ENCODE data around the gene TICAM2. TPM values are rescaled to one million over a fixed set of nuclear protein-coding genes. Genes with fewer than 3 reads are reported as not detected.

TICAM2 gene
- polyA plus RNA-seq, 1 experiment: 1.2 TPM

DNA sequence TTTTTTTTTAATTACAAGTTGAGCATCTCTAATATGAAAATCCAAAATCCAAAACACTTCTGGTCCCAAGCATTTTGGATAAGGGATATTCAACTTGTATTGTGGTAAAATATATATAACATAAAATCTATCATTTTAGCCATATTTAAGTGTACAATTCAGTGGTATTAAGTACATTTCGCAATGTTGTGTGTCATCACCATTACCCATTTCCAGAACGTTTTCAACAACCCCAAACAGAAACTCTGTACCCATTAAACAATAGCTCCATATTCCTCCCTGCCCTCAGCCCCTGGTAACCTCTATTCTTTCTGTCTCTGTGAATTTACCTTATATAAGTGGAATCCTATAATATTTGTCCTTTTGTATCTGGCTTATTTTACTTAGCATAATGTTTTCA, 24.9 kb downstream of the TICAM2 start:
- no peak for TF ChIP-seq CTCF (IDR thresholded peaks at IDR 0.05; ENCODE audit: insufficient read depth, low read depth, low read length)
- ChIA-PET POLR2A (no interaction called here), CTCF (interaction anchor here (0.6 kb wide), 1 partner anchor 25 kb away, joined by 3 read pairs; the partner anchor contains the start of gene TICAM2)
- Histone ChIP-seq H3K4me3 (ENCODE audit: low read depth, low read length) (no peak overlapping the region), H3K36me3 (ENCODE audit: control insufficient read depth, insufficient read depth, low read length) (no peaks in the 10 kb centered on the region), H3K27me3 (ENCODE audit: control insufficient read depth, insufficient read depth, low read length) (no peaks in the 10 kb centered on the region)
- no peak for DNase-seq (ENCODE audit: low read depth)

- ChIA-PET CTCF (interaction anchor here (0.7 to 2.3 kb wide), 12 partner anchors 9 to 270 kb away, joined by 3 to 9 read pairs (median 3); no protein-coding TSS in a partner anchor), POLR2A (no interaction called here)
- DNase-seq (ENCODE audit: low read depth): no peak
- no peak for TF ChIP-seq CTCF (IDR thresholded peaks at IDR 0.05; ENCODE audit: insufficient read depth, low read depth, low read length)
- H3K36me3 ChIP-seq (ENCODE audit: control insufficient read depth, insufficient read depth, low read length): no peaks in the 10 kb centered on the region
- H3K27me3 ChIP-seq (ENCODE audit: control insufficient read depth, insufficient read depth, low read length): no peaks in the 10 kb centered on the region
- no peak overlapping the region for H3K4me3 ChIP-seq (ENCODE audit: low read depth, low read length)
Observed at GRCh38 chr5:115575167-115576070, 26.9 kb downstream of the TICAM2 start.

DNA sequence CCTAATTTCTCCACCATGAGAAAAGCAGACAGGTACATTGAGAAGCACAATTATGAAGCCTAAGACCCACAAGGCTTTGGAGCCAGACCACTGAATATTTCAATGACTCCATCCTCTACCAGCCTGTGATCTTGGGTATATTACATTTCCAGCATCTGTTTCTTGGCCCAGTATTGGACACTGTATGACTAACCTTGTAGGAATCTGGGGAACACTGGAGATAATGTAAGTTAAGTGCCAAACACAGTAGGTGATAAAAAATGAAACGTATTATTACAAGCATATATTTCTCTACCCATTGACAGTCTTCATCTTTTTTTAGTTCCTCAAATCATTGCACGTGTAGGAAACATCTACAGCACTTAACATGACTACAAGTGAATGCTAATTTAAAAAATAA, 29.1 kb downstream of the TICAM2 start:
- no peaks in the 10 kb centered on the region for H3K36me3 ChIP-seq (ENCODE audit: control insufficient read depth, insufficient read depth, low read length)
- no peak for DNase-seq (ENCODE audit: low read depth)
- CTCF ChIA-PET: interaction anchor here (0.9 kb wide), 1 partner anchor 223 kb away, joined by 3 read pairs; no protein-coding TSS in a partner anchor
- POLR2A ChIA-PET: no interaction called here
- TF ChIP-seq CTCF (IDR thresholded peaks at IDR 0.05; ENCODE audit: insufficient read depth, low read depth, low read length): no peak
- no peaks in the 10 kb centered on the region for H3K27me3 ChIP-seq (ENCODE audit: control insufficient read depth, insufficient read depth, low read length)
- H3K4me3 ChIP-seq (ENCODE audit: low read depth, low read length): no peak overlapping the region

GRCh38 chr5:115571441-115571878, 30.8 kb downstream of the TICAM2 start:
- ChIA-PET POLR2A (no interaction called here), CTCF (no interaction called here)
- Histone ChIP-seq H3K36me3 (ENCODE audit: control insufficient read depth, insufficient read depth, low read length) (no peaks in the 10 kb centered on the region), H3K27me3 (ENCODE audit: control insufficient read depth, insufficient read depth, low read length) (no peaks in the 10 kb centered on the region), H3K4me3 (ENCODE audit: low read depth, low read length) (no peak overlapping the region)
- TF ChIP-seq CTCF (IDR thresholded peaks at IDR 0.05; ENCODE audit: insufficient read depth, low read depth, low read length): no peak
- no peak for DNase-seq (ENCODE audit: low read depth)

DNA sequence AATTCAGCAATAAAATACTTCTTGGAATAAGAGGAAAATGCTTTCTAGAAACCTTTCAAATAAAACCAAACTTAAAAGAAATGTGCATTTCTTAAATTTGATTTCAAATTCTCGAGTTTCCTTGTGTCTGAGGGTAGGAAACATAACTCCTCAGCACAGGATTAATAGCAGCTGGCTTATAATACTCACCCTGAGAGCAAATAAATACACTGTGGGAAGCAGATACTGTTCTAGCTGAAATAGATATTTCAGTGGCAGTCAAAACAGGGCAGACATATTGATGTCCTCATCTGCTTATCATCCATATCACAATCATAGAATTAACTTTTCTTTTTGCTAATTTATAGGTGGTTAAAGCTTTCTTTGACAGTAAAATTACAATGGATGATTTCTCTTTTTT, 33.6 kb downstream of the TICAM2 start:
- Histone ChIP-seq H3K36me3 (ENCODE audit: control insufficient read depth, insufficient read depth, low read length) (no peaks in the 10 kb centered on the region), H3K27me3 (ENCODE audit: control insufficient read depth, insufficient read depth, low read length) (no peaks in the 10 kb centered on the region), H3K4me3 (ENCODE audit: low read depth, low read length) (no peak overlapping the region)
- CTCF ChIA-PET: interaction anchor here (0.6 to 1.4 kb wide), 3 partner anchors 8 to 200 kb away, joined by 3 read pairs; no protein-coding TSS in a partner anchor
- DNase-seq (ENCODE audit: low read depth): no peak
- TF ChIP-seq CTCF (IDR thresholded peaks at IDR 0.05; ENCODE audit: insufficient read depth, low read depth, low read length): no peak
- POLR2A ChIA-PET: no interaction called here
